GM12878 (cell line): ENCODE data around the gene FAM227B. TPM values are rescaled to one million over a fixed set of nuclear protein-coding genes. Genes with fewer than 3 reads are reported as not detected.

ENCODE experiments used
- ATAC-seq: fragments of 200-7000 bp; cut with Tn5 transposase; 3 replicates; pipeline ENCODE4 v1.9.1; 2020; ENCODE audit warnings: mild to moderate bottlenecking, moderate library complexity
- BruUV-seq: library from RNA; stranded (reverse); fragments of 400-500 nt; replicated peaks from 2 replicates; lab custom pipeline; 2021; lab: Mats Ljungman, UMichigan
- CTCF ChIA-PET: fragments of 300-600 bp; sonication (Branson Sonifier 250); formaldehyde crosslinking; extraction: SDS; loops from one replicate; lab custom pipeline; 2021; ENCODE audit warnings: inconsistent platforms; lab: Yijun Ruan, JAX
- POLR2A ChIA-PET: fragments of 350-600 bp; formaldehyde crosslinking; extraction: SDS; loops from one replicate; lab custom pipeline; 2021; ENCODE audit warnings: inconsistent platforms; lab: Charles Lee
- RAD21 ChIA-PET: fragments of 300-600 bp; sonication (Branson Sonifier 250); formaldehyde crosslinking; loops from one replicate; lab custom pipeline; 2023; ENCODE audit warnings: antibody characterized with exemption; ENCODE audit not compliant: unreplicated experiment; lab: Charles Lee
- SMC1A ChIA-PET: fragments of 300-600 bp; sonication (Branson Sonifier 250); formaldehyde crosslinking; loops from one replicate; lab custom pipeline; 2023; ENCODE audit not compliant: unreplicated experiment, uncharacterized antibody; lab: Charles Lee
- DNase-seq: peaks from one replicate; pipeline ENCODE4 v3.0.0-alpha.2; 2011; ENCODE audit warnings: low read depth, low spot score
- FAIRE-seq: peaks from 3 replicates; lab custom pipeline; 2011; peaks lifted over from hg19 to GRCh38; lab: Jason Lieb, UNC
- H2AFZ ChIP-seq: 2 replicates; pipeline ENCODE4 v1.6.0; 2011; ENCODE audit warnings: low read depth, low read length, control low read depth; ENCODE audit not compliant: control insufficient read depth
- H3K27ac ChIP-seq: 2 replicates; pipeline ENCODE4 v1.5.1; 2011; ENCODE audit warnings: control low read depth; ENCODE audit not compliant: control insufficient read depth, insufficient read depth
- H3K27me3 ChIP-seq, 2 experiments: replicated peaks in 1 of 2; 2 replicates each; pipeline versions ENCODE4 v1.6.0 to v1.6.1; 2011; ENCODE audit warnings: low read length in 1 of 2; ENCODE audit not compliant: control insufficient read depth in 2 of 2, insufficient read depth in 2 of 2
- H3K36me3 ChIP-seq, 2 experiments: 2 replicates each; pipeline ENCODE4 v1.5.1; 2011; ENCODE audit warnings: low read length in 1 of 2; ENCODE audit not compliant: control insufficient read depth in 2 of 2, insufficient read depth in 2 of 2
- H3K4me1 ChIP-seq: 2 replicates; pipeline ENCODE4 v1.6.1; 2011; ENCODE audit warnings: mild to moderate bottlenecking, low read length, moderate library complexity, mixed read lengths; ENCODE audit not compliant: control insufficient read depth, insufficient read depth
- H3K4me2 ChIP-seq: 2 replicates; pipeline ENCODE4 v1.6.0; 2011; ENCODE audit warnings: control low read depth; ENCODE audit not compliant: control insufficient read depth, insufficient read depth
- H3K4me3 ChIP-seq: fragments of 200-600 bp; sonication (generic); 2 replicates; pipeline ENCODE4 v1.5.1; 2016
- H3K79me2 ChIP-seq: 2 replicates; pipeline ENCODE4 v1.6.0; 2011; ENCODE audit warnings: low read length; ENCODE audit not compliant: control insufficient read depth, insufficient read depth
- H3K9ac ChIP-seq: 2 replicates; pipeline ENCODE4 v1.8.0; 2011; ENCODE audit warnings: low read length, control low read depth, mixed read lengths; ENCODE audit not compliant: control insufficient read depth, insufficient read depth
- H3K9me3 ChIP-seq: replicated peaks from 3 replicates; pipeline ENCODE4 v1.5.1; 2011; ENCODE audit warnings: mild to moderate bottlenecking, low read length; ENCODE audit not compliant: control insufficient read depth, insufficient read depth
- H4K20me1 ChIP-seq: 2 replicates; pipeline ENCODE4 v1.6.0; 2011; ENCODE audit not compliant: control insufficient read depth, insufficient read depth
- CBX5 ChIP-seq: sonication (generic); IDR thresholded peaks from 2 replicates; pipeline ENCODE4 v1.6.1; 2016; ENCODE audit warnings: low read depth, moderate library complexity, mild to moderate bottlenecking, inconsistent platforms
- ETV6 ChIP-seq, 2 experiments: fragments of 450-650 bp in 1 of 2; IDR thresholded peaks in 1 of 2; conservative IDR thresholded peaks in 1 of 2; 2 replicates each; pipeline ENCODE4 v1.6.1; 2014; ENCODE audit warnings: antibody characterized with exemption in 1 of 2, borderline replicate concordance in 1 of 2, low read depth in 1 of 2, mild to moderate bottlenecking in 1 of 2, moderate library complexity in 1 of 2
- EZH2 ChIP-seq: IDR thresholded peaks from 2 replicates; pipeline ENCODE4 v1.6.1; 2012; ENCODE audit warnings: low read depth, mild to moderate bottlenecking, control low read depth, inconsistent platforms, low read length, borderline replicate concordance; ENCODE audit not compliant: control insufficient read depth
- IKZF2 ChIP-seq, 2 experiments: fragments of 450-650 bp; IDR thresholded peaks; 2 replicates each; pipeline ENCODE4 v1.6.1; 2017; ENCODE audit warnings: mild to moderate bottlenecking in 2 of 2, moderate library complexity in 2 of 2
- NFYA ChIP-seq: IDR thresholded peaks from 2 replicates; pipeline ENCODE4 v1.6.1; 2011; ENCODE audit warnings: low read depth, mild to moderate bottlenecking, low read length, improper control_type of control experiment, borderline replicate concordance
- NFYB ChIP-seq: IDR thresholded peaks from 2 replicates; pipeline ENCODE4 v1.6.1; 2011; ENCODE audit warnings: low read depth, mild to moderate bottlenecking, low read length, improper control_type of control experiment, moderate library complexity; ENCODE audit not compliant: insufficient read depth
- POU2F2 ChIP-seq: IDR thresholded peaks from 3 replicates; pipeline ENCODE4 v1.6.1; 2011; ENCODE audit warnings: low read depth, mild to moderate bottlenecking, low read length, borderline replicate concordance
- SMC3 ChIP-seq: IDR thresholded peaks from 2 replicates; pipeline ENCODE4 v1.6.1; 2011; ENCODE audit warnings: low read length, improper control_type of control experiment, borderline replicate concordance
- SPI1 ChIP-seq: IDR thresholded peaks from 2 replicates; pipeline ENCODE4 v1.6.1; 2011; ENCODE audit warnings: low read depth, mild to moderate bottlenecking, low read length, moderate library complexity, borderline replicate concordance; ENCODE audit not compliant: insufficient read depth
- SREBF2 ChIP-seq: IDR thresholded peaks from 2 replicates; pipeline ENCODE4 v1.6.1; 2012; ENCODE audit warnings: mild to moderate bottlenecking, low read length
- STAT1 ChIP-seq: fragments of 450-650 bp; conservative IDR thresholded peaks from 2 replicates; pipeline ENCODE4 v1.6.1; 2014; ENCODE audit warnings: antibody characterized with exemption, mild to moderate bottlenecking
- TCF3 ChIP-seq: IDR thresholded peaks from 2 replicates; pipeline ENCODE4 v1.6.1; 2012; ENCODE audit warnings: low read depth, mild to moderate bottlenecking, low read length, borderline replicate concordance; ENCODE audit not compliant: insufficient read depth
- ZNF274 ChIP-seq: IDR thresholded peaks from one replicate; pipeline ENCODE4 v1.8.0; 2011; ENCODE audit not compliant: insufficient read length, insufficient read depth
- ZZZ3 ChIP-seq: IDR thresholded peaks from 2 replicates; pipeline ENCODE4 v1.6.1; 2011; ENCODE audit warnings: low read depth; ENCODE audit not compliant: control insufficient read depth, insufficient read length
- WGBS: methylation state at CpG from one replicate; pipeline ENCODE4 v1.1.6; 2016; ENCODE audit warnings: low lambda C conversion rate; ENCODE audit not compliant: insufficient replicate concordance, insufficient coverage; ENCODE audit errors: missing lambda C conversion rate; 5-methylcytosine and 5-hydroxymethylcytosine counted together
- in situ Hi-C: fragments of 300-500 bp; cut with MboI; formaldehyde crosslinking; loops from 9 replicates; pipeline ENCODE4 v1.14.3; 2018; ENCODE audit warnings: mixed read lengths
- intact Hi-C: fragments of 100-400 bp; cut with micrococcal nuclease; formaldehyde crosslinking; loops from one replicate; pipeline ENCODE4 v1.14.2; 2022; ENCODE audit not compliant: unreplicated experiment
- polyA plus RNA-seq, 11 experiments: library from polyadenylated mRNA; depleted of rRNA in 4 of 11; unstranded in 6 of 11; stranded (reverse) in 5 of 11; fragments of >200 nt; fragmentation: Nextera tagmentation in 4 of 11; fragmentation: Illumina TruSeq in 1 of 11; extraction: Ambion mirVana in 4 of 11; extraction: Trizol in 1 of 11; gene quantifications; 1 replicate in 1 of 11; 2 replicates in 10 of 11; pipeline versions ENCODE4 v1.2.1 to v1.2.3, GENCODE V29; 2011 to 2016; ENCODE audit warnings: inconsistent platforms in 2 of 11, missing spikeins in 2 of 11, low read depth in 1 of 11
- total RNA-seq, 4 experiments: library from RNA; depleted of rRNA in 3 of 4; stranded (reverse); fragments of >200 nt in 3 of 4; fragmentation: Illumina TruSeq in 1 of 4; extraction: Trizol in 1 of 4; gene quantifications; 2 replicates each; pipeline versions ENCODE4 v1.2.1 to v1.2.3, GENCODE V29; 2013 to 2021
- TF ChIP-seq, protein P1 (sequence below): fragments of 450-650 bp; IDR thresholded peaks from 2 replicates; pipeline ENCODE4 v1.6.1; 2016; ENCODE audit warnings: mild to moderate bottlenecking
- TF ChIP-seq, protein P2 (sequence below): fragments of 450-650 bp; IDR thresholded peaks from 2 replicates; pipeline ENCODE4 v1.6.1; 2017; ENCODE audit warnings: mild to moderate bottlenecking
- TF ChIP-seq, protein P3 (sequence below): fragments of 450-650 bp; IDR thresholded peaks from 2 replicates; pipeline ENCODE4 v1.6.1; 2017; ENCODE audit warnings: mild to moderate bottlenecking, low read depth, inconsistent platforms; ENCODE audit not compliant: poor library complexity, severe bottlenecking
- TF ChIP-seq, protein P4 (sequence below): fragments of 450-650 bp; IDR thresholded peaks from 2 replicates; pipeline ENCODE4 v1.6.1; 2016; ENCODE audit warnings: mild to moderate bottlenecking

Gene FAM227B
- total and polyA plus RNA-seq, 10 of the 15 experiments (the other 5 are each of a cell fraction or from before 2014, with no cell fraction given) = 3.9 to 12.6 (median 6.9) TPM

DNA sequence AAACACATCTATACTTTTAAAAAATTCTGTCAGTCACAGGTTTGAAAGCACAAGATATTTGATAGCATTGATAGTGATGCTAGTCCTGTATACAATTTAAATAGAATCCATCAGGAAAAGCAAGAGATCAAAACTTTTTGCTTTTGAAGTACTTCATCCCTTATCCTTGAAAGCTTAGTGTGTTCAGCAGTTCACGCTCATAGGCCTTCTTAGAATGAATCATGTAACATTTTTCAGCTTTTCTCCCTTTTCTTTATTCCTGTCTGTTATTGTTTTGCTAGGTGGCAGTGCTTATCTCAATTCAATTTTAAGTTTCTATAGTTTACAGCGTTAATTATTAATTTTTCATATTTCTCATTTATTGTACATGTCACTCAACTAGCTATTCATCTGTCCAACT, 128.5 kb downstream of the FAM227B start:
- Histone ChIP-seq H3K9me3 (no peaks in the 10 kb centered on the region), H3K27ac (no peak overlapping the region), H3K9ac (no peak overlapping the region), H3K79me2 (no peaks in the 10 kb centered on the region), H3K4me3 (no peak overlapping the region), H3K4me2 (no peak overlapping the region), H3K4me1 (no peaks in the 10 kb centered on the region), H4K20me1 (no peaks in the 10 kb centered on the region), H3K27me3 (no peaks in the 10 kb centered on the region), H2AFZ (no peak overlapping the region), H3K36me3 (no peaks in the 10 kb centered on the region)
- in situ Hi-C loops = no loop called here
- ChIA-PET SMC1A (no interaction called here), CTCF (interaction anchor here (0.7 kb wide), 1 partner anchor 277 kb away, joined by 3 read pairs; no protein-coding TSS in a partner anchor), RAD21 (no interaction called here), POLR2A (interaction anchor here (0.6 kb wide), 1 partner anchor 327 kb away, joined by 5 read pairs; no protein-coding TSS in a partner anchor)
- FAIRE-seq = no peak
- intact Hi-C loops = no loop called here
- DNase-seq = no peak
- BruUV-seq = no TSS peak
- WGBS = 42% methylated on average over 2 of the region's 2 CpGs
- no peak for ATAC-seq
- TF ChIP-seq IKZF2 (IDR thresholded peaks at IDR 0.05) = no peak
- no peak for TF ChIP-seq ETV6 (conservative IDR thresholded peaks at IDR 0.05 in 1 of 2, IDR thresholded peaks at IDR 0.05 in 1 of 2; ENCODE audit: borderline replicate concordance in 1 of 2, low read depth in 1 of 2)
- TF ChIP-seq NFYB = no peak
- TF ChIP-seq SMC3 = no peak
- TF ChIP-seq SPI1 = no peak
- TF ChIP-seq ZZZ3 = no peak
- TF ChIP-seq POU2F2 = no peak
- TF ChIP-seq, protein P1, sequence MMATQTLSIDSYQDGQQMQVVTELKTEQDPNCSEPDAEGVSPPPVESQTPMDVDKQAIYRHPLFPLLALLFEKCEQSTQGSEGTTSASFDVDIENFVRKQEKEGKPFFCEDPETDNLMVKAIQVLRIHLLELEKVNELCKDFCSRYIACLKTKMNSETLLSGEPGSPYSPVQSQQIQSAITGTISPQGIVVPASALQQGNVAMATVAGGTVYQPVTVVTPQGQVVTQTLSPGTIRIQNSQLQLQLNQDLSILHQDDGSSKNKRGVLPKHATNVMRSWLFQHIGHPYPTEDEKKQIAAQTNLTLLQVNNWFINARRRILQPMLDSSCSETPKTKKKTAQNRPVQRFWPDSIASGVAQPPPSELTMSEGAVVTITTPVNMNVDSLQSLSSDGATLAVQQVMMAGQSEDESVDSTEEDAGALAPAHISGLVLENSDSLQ = no peak
- TF ChIP-seq, protein P2, sequence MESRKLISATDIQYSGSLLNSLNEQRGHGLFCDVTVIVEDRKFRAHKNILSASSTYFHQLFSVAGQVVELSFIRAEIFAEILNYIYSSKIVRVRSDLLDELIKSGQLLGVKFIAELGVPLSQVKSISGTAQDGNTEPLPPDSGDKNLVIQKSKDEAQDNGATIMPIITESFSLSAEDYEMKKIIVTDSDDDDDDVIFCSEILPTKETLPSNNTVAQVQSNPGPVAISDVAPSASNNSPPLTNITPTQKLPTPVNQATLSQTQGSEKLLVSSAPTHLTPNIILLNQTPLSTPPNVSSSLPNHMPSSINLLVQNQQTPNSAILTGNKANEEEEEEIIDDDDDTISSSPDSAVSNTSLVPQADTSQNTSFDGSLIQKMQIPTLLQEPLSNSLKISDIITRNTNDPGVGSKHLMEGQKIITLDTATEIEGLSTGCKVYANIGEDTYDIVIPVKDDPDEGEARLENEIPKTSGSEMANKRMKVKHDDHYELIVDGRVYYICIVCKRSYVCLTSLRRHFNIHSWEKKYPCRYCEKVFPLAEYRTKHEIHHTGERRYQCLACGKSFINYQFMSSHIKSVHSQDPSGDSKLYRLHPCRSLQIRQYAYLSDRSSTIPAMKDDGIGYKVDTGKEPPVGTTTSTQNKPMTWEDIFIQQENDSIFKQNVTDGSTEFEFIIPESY = no peak
- TF ChIP-seq STAT1 = no peak
- TF ChIP-seq, protein P3, sequence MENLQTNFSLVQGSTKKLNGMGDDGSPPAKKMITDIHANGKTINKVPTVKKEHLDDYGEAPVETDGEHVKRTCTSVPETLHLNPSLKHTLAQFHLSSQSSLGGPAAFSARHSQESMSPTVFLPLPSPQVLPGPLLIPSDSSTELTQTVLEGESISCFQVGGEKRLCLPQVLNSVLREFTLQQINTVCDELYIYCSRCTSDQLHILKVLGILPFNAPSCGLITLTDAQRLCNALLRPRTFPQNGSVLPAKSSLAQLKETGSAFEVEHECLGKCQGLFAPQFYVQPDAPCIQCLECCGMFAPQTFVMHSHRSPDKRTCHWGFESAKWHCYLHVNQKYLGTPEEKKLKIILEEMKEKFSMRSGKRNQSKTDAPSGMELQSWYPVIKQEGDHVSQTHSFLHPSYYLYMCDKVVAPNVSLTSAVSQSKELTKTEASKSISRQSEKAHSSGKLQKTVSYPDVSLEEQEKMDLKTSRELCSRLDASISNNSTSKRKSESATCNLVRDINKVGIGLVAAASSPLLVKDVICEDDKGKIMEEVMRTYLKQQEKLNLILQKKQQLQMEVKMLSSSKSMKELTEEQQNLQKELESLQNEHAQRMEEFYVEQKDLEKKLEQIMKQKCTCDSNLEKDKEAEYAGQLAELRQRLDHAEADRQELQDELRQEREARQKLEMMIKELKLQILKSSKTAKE = no peak
- TF ChIP-seq, protein P4, sequence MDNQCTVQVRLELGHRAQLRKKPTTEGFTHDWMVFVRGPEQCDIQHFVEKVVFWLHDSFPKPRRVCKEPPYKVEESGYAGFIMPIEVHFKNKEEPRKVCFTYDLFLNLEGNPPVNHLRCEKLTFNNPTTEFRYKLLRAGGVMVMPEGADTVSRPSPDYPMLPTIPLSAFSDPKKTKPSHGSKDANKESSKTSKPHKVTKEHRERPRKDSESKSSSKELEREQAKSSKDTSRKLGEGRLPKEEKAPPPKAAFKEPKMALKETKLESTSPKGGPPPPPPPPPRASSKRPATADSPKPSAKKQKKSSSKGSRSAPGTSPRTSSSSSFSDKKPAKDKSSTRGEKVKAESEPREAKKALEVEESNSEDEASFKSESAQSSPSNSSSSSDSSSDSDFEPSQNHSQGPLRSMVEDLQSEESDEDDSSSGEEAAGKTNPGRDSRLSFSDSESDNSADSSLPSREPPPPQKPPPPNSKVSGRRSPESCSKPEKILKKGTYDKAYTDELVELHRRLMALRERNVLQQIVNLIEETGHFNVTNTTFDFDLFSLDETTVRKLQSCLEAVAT = no peak
- no peak for TF ChIP-seq ZNF274
- no peak for TF ChIP-seq EZH2
- no peak for TF ChIP-seq NFYA
- TF ChIP-seq TCF3 = no peak
- TF ChIP-seq CBX5 = no peak
- TF ChIP-seq SREBF2 = no peak
